ENCODE measurements around the gene MLLT10.

GRCh38 chr10:21705142-21705827 lies 171.3 kb downstream of the MLLT10 start:
- no peak for TF ChIP-seq CTCF (IDR thresholded peaks at IDR 0.05; ENCODE audit: low read length)
- TF ChIP-seq EZH2 (IDR thresholded peaks at IDR 0.05; ENCODE audit: borderline replicate concordance, low read length): no peak
